Neuronal stem cell (in vitro differentiated cells): ENCODE results near the gene PAX7.

Source experiments
- DNase-seq: peaks from one replicate; pipeline ENCODE4 v3.0.0-alpha.2; 2013; ENCODE audit warnings: low spot score
- H2AFZ ChIP-seq: one replicate; pipeline ENCODE4 v1.6.1; 2013; ENCODE audit warnings: mild to moderate bottlenecking, low read length, inconsistent platforms
- H2AK5ac ChIP-seq: 2 replicates; pipeline ENCODE4 v1.6.1; 2013; ENCODE audit warnings: low read depth, mild to moderate bottlenecking, inconsistent platforms, low read length, moderate library complexity, mixed read lengths
- H2BK120ac ChIP-seq: 2 replicates; pipeline ENCODE4 v1.6.1; 2013; ENCODE audit warnings: low read depth, mild to moderate bottlenecking, inconsistent platforms, low read length, moderate library complexity, mixed read lengths
- H2BK12ac ChIP-seq: one replicate; pipeline ENCODE4 v1.6.1; 2013; ENCODE audit warnings: low read length, inconsistent platforms
- H2BK15ac ChIP-seq: 2 replicates; pipeline ENCODE4 v1.6.1; 2013; ENCODE audit warnings: mild to moderate bottlenecking, low read length, inconsistent platforms, mixed read lengths
- H2BK5ac ChIP-seq: one replicate; pipeline ENCODE4 v1.6.1; 2013; ENCODE audit warnings: inconsistent platforms, mild to moderate bottlenecking, low read length, moderate library complexity
- H3K14ac ChIP-seq: one replicate; pipeline ENCODE4 v1.6.1; 2013; ENCODE audit warnings: low read length, inconsistent platforms
- H3K18ac ChIP-seq: 2 replicates; pipeline ENCODE4 v1.6.1; 2013; ENCODE audit warnings: low read length, inconsistent platforms
- H3K23ac ChIP-seq: 2 replicates; pipeline ENCODE4 v1.6.1; 2013; ENCODE audit warnings: low read depth, mild to moderate bottlenecking, mixed read lengths, low read length, inconsistent platforms; ENCODE audit not compliant: poor library complexity
- H3K27ac ChIP-seq: replicated peaks from 3 replicates; pipeline ENCODE4 v1.5.1; 2013; ENCODE audit warnings: low read length, inconsistent platforms
- H3K27me3 ChIP-seq, 3 experiments: 2 replicates each; pipeline ENCODE4 v1.6.1; 2013; ENCODE audit warnings: low read length in 3 of 3, mild to moderate bottlenecking in 2 of 3, inconsistent platforms in 1 of 3, low read depth in 1 of 3, mixed read lengths in 1 of 3, moderate library complexity in 1 of 3; ENCODE audit not compliant: control insufficient read depth in 3 of 3, insufficient read depth in 3 of 3
- H3K36me3 ChIP-seq, 2 donors: replicated peaks in 1 of 2; 2 replicates each; pipeline ENCODE4 v1.6.1; 2013; ENCODE audit warnings: low read length in 2 of 2; ENCODE audit not compliant: control insufficient read depth in 2 of 2, insufficient read depth in 2 of 2
- H3K4ac ChIP-seq: 2 replicates; pipeline ENCODE4 v1.6.1; 2013; ENCODE audit warnings: inconsistent platforms, mild to moderate bottlenecking, low read length, moderate library complexity
- H3K4me1 ChIP-seq, 2 donors: 1 replicate in 1 of 2; 2 replicates in 1 of 2; pipeline ENCODE4 v1.6.1; 2013; ENCODE audit warnings: low read length in 2 of 2, low read depth in 1 of 2; ENCODE audit not compliant: control insufficient read depth in 2 of 2, insufficient read depth in 1 of 2
- H3K4me2 ChIP-seq: one replicate; pipeline ENCODE4 v1.6.1; 2013; ENCODE audit warnings: mild to moderate bottlenecking, low read length, inconsistent platforms; ENCODE audit not compliant: insufficient read depth, poor library complexity, severe bottlenecking
- H3K4me3 ChIP-seq, 2 donors: 2 replicates each; pipeline ENCODE4 v1.5.1; 2013; ENCODE audit warnings: low read length in 2 of 2, mild to moderate bottlenecking in 2 of 2, inconsistent platforms in 1 of 2, moderate library complexity in 1 of 2
- H3K79me1 ChIP-seq: one replicate; pipeline ENCODE4 v1.6.1; 2013; ENCODE audit warnings: low read depth, mild to moderate bottlenecking, inconsistent platforms, low read length, moderate library complexity
- H3K9ac ChIP-seq: one replicate; pipeline ENCODE4 v1.6.1; 2013; ENCODE audit warnings: mild to moderate bottlenecking, low read depth, low read length, inconsistent platforms; ENCODE audit not compliant: poor library complexity
- H3K9me3 ChIP-seq, 2 donors: replicated peaks in 1 of 2; 2 replicates each; pipeline versions ENCODE3 to v1.6.1; 2013; ENCODE audit warnings: low read length in 2 of 2, mild to moderate bottlenecking in 2 of 2, inconsistent platforms in 1 of 2, low read depth in 1 of 2, mixed read lengths in 1 of 2, moderate library complexity in 1 of 2; ENCODE audit not compliant: control insufficient read depth in 2 of 2, insufficient read depth in 1 of 2
- H4K8ac ChIP-seq: one replicate; pipeline ENCODE4 v1.6.1; 2013; ENCODE audit warnings: low read depth, mild to moderate bottlenecking, inconsistent platforms, low read length, moderate library complexity
- H4K91ac ChIP-seq: one replicate; pipeline ENCODE4 v1.6.1; 2013; ENCODE audit warnings: low read length, low read depth, mild to moderate bottlenecking, inconsistent platforms; ENCODE audit not compliant: poor library complexity
- WGBS, 2 donors: extraction: QIAGEN DNeasy Blood & Tissue Kit; methylation state at CpG; one replicate each; pipeline ENCODE4 v1.1.7; 2013; ENCODE audit warnings: missing lambda C conversion rate in 2 of 2, mixed read lengths in 1 of 2; ENCODE audit not compliant: insufficient read length in 2 of 2, insufficient replicate concordance in 1 of 2; ENCODE audit errors: extremely low coverage in 2 of 2; 5-methylcytosine and 5-hydroxymethylcytosine counted together

PAX7 gene

DNA sequence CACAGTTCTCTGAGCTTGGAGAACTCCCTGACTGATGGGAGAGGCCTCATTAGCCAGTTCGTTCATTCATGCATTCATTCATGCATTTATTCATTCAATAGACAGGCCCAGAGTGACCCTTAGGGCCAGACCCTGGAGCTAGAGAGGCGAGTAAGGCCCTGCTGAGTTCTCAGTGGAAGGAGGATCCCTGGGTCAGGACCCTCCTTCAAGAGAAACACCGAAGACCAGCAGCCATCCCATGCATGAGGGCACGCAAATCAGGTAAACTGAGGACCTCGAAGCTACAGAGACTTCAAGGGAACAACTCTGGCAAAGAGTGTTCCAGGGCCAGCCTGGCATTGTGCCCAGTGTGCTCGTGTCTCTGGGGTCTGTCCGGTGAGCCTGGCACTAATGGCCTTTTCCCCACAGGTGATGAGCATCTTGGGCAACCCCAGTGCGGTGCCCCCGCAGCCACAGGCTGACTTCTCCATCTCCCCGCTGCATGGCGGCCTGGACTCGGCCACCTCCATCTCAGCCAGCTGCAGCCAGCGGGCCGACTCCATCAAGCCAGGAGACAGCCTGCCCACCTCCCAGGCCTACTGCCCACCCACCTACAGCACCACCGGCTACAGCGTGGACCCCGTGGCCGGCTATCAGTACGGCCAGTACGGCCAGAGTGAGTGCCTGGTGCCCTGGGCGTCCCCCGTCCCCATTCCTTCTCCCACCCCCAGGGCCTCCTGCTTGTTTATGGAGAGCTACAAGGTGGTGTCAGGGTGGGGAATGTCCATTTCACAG, 104.8 kb downstream of the PAX7 start:
- DNase-seq: no peak
- Histone ChIP-seq H3K18ac (peak overlapping the region; percentile 23), H3K27me3 (peaks cover 0 to 8% (median 0%) of the 10 kb centered on the region in 3 experiments), H2BK5ac (no peak overlapping the region), H3K4me1 (peaks cover 0 to 20% of the 10 kb centered on the region in 2 donors), H4K91ac (no peak overlapping the region), H3K4me2 (no peak overlapping the region), H4K8ac (no peak overlapping the region), H3K23ac (no peak overlapping the region), H3K79me1 (no peaks in the 10 kb centered on the region), H2AK5ac (peak overlapping the region; percentile 30), H3K9ac (no peak overlapping the region), H3K4me3 (no peak overlapping the region), H2BK15ac (peak overlapping the region; percentile 12), H3K36me3 (no peaks in the 10 kb centered on the region), H2BK120ac (no peak overlapping the region), H3K14ac (peak overlapping the region; percentile 27), H3K4ac (no peak overlapping the region), H3K9me3 (no peaks in the 10 kb centered on the region), H3K27ac (no peak overlapping the region), H2BK12ac (peak overlapping the region; percentile 33), H2AFZ (no peak overlapping the region)
- no CpG with 5 or more reads among the region's 22 CpGs for WGBS, 2 donors

DNA sequence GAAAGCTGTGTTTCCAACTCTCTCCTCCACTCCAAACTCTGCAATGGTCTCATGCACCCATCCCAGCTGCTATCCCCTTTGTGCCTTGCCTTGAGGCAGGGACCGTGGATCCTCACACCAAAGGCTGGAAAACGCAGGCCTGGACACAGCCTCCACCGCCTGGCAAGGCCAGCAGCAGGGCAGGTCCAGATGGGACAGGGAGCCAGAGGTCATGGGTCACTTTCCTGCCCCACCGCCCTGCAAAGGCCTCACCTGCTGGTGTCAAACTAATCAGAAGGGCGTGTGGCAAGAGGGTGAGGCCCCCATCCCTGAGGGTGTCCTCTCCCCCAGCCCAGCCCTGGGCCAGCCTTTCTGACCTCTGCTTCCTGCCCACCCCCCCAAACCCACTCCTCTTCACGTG, 106.3 kb downstream of the PAX7 start:
- Histone ChIP-seq H2BK12ac (peak overlapping the region; percentile 95), H3K27ac (no peak overlapping the region), H4K8ac (no peak overlapping the region), H4K91ac (no peak overlapping the region), H3K36me3 (no peaks in the 10 kb centered on the region), H3K18ac (peak overlapping the region; percentile 86), H3K4me1 (peaks cover 0 to 20% of the 10 kb centered on the region in 2 donors), H2BK120ac (no peak overlapping the region), H2BK15ac (peak overlapping the region; percentile 23), H3K79me1 (no peaks in the 10 kb centered on the region), H2BK5ac (no peak overlapping the region), H3K14ac (peak overlapping the region; percentile 86), H3K4ac (peak overlapping the region; percentile 7), H3K4me2 (no peak overlapping the region), H2AK5ac (no peak overlapping the region), H3K23ac (no peak overlapping the region), H2AFZ (no peak overlapping the region), H3K4me3 (no peak overlapping the region), H3K27me3 (peaks cover 0 to 8% (median 0%) of the 10 kb centered on the region in 3 experiments), H3K9me3 (no peaks in the 10 kb centered on the region), H3K9ac (peak overlapping the region; percentile 64)
- no CpG with 5 or more reads among the region's 6 CpGs for WGBS, 2 donors
- DNase-seq: no peak

DNA sequence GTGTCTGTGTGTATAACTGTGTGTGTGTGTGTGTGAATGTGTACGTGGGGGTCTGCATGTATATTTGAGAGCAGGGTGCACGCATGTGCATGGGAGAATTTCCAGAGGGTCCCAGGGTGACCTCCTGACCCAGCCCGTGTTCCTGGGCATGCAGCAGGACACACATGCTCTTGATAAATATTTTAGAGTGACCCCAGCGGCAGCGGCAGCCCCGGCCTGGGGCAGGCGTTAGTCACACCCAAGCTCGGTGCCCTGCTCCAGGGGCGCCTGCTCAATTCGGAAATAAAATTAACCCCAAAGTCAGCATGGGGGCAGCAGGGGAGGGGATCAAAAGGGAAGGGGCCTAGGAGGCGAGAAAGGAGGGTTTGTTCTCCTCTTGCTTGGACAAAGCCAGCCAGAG, 107.5 kb downstream of the PAX7 start:
- no peak overlapping the region for H4K91ac ChIP-seq
- no peak overlapping the region for H3K4ac ChIP-seq
- no peaks in the 10 kb centered on the region for H3K9me3 ChIP-seq
- no peak overlapping the region for H3K4me3 ChIP-seq
- H3K79me1 ChIP-seq: no peaks in the 10 kb centered on the region
- H3K9ac ChIP-seq: no peak overlapping the region
- DNase-seq: no peak
- H4K8ac ChIP-seq: no peak overlapping the region
- no peaks in the 10 kb centered on the region for H3K36me3 ChIP-seq
- no peak overlapping the region for H2BK120ac ChIP-seq
- H3K27me3 ChIP-seq: peaks cover 0 to 8% (median 0%) of the 10 kb centered on the region in 3 experiments
- no peak overlapping the region for H2AK5ac ChIP-seq
- no peak overlapping the region for H2BK12ac ChIP-seq
- no peak overlapping the region for H3K27ac ChIP-seq
- no peak overlapping the region for H2AFZ ChIP-seq
- no peak overlapping the region for H2BK15ac ChIP-seq
- peak overlapping the region; percentile 32 for H3K18ac ChIP-seq
- H3K4me2 ChIP-seq: no peak overlapping the region
- H2BK5ac ChIP-seq: peak overlapping the region; percentile 56
- H3K4me1 ChIP-seq: peaks cover 0 to 20% of the 10 kb centered on the region in 2 donors
- no peak overlapping the region for H3K14ac ChIP-seq
- H3K23ac ChIP-seq: no peak overlapping the region
- WGBS, 2 donors: no CpG with 5 or more reads among the region's 11 CpGs

- DNase-seq: no peak
- Histone ChIP-seq H3K14ac (no peak overlapping the region), H3K79me1 (no peaks in the 10 kb centered on the region), H3K27me3 (peaks cover 0 to 8% (median 0%) of the 10 kb centered on the region in 3 experiments), H3K4me1 (peaks cover 0 to 20% of the 10 kb centered on the region in 2 donors), H4K8ac (no peak overlapping the region), H3K9ac (no peak overlapping the region), H3K4me3 (no peak overlapping the region), H3K9me3 (no peaks in the 10 kb centered on the region), H3K18ac (peak overlapping the region; percentile 90), H2AK5ac (peak overlapping the region; percentile 42), H2BK15ac (no peak overlapping the region), H2BK12ac (peak overlapping the region; percentile 51), H2BK5ac (peak overlapping the region; percentile 56), H3K27ac (no peak overlapping the region), H3K36me3 (no peaks in the 10 kb centered on the region), H2BK120ac (no peak overlapping the region), H2AFZ (no peak overlapping the region), H4K91ac (no peak overlapping the region), H3K23ac (no peak overlapping the region), H3K4me2 (no peak overlapping the region), H3K4ac (no peak overlapping the region)
- no CpG with 5 or more reads among the region's 3 CpGs for WGBS, 2 donors
These were observed 108.0 kb downstream of the PAX7 start for GRCh38 chr1:18738617-18739016.
